WTC11 (cell line): ENCODE results near the gene CEP57L1.

Experiments
- CREM ChIP-seq: sonication (generic); formaldehyde crosslinking; IDR thresholded peaks from 2 replicates; pipeline ENCODE4 v1.8.1; 2022; ENCODE audit warnings: mild to moderate bottlenecking, missing genetic modification reagents, moderate library complexity
- FOXK1 ChIP-seq: sonication (generic); formaldehyde crosslinking; IDR thresholded peaks from 2 replicates; pipeline ENCODE4 v1.8.0; 2022; ENCODE audit warnings: mild to moderate bottlenecking, moderate library complexity, missing genetic modification reagents
- NR1H2 ChIP-seq: sonication (generic); formaldehyde crosslinking; IDR thresholded peaks from 2 replicates; pipeline ENCODE4 v1.9.0; 2021; ENCODE audit warnings: mild to moderate bottlenecking, moderate library complexity, missing genetic modification reagents
- NR3C1 ChIP-seq: sonication (generic); formaldehyde crosslinking; conservative IDR thresholded peaks from 2 replicates; pipeline ENCODE4 v1.8.1; 2023; ENCODE audit warnings: low read depth, mild to moderate bottlenecking, missing genetic modification reagents
- TCF7 ChIP-seq: sonication (generic); formaldehyde crosslinking; IDR thresholded peaks from 2 replicates; pipeline ENCODE4 v1.8.0; 2022; ENCODE audit warnings: mild to moderate bottlenecking, low read depth, missing genetic modification reagents, moderate library complexity
- TEAD4 ChIP-seq: sonication (generic); formaldehyde crosslinking; IDR thresholded peaks from 2 replicates; pipeline ENCODE4 v1.8.0; 2022; ENCODE audit warnings: mild to moderate bottlenecking, missing genetic modification reagents
- TF ChIP-seq, protein P1 (sequence below): sonication (generic); formaldehyde crosslinking; IDR thresholded peaks from 2 replicates; pipeline ENCODE4 v1.8.0; 2022; ENCODE audit warnings: mild to moderate bottlenecking, missing genetic modification reagents
- TF ChIP-seq, protein P2 (sequence below): sonication (generic); formaldehyde crosslinking; IDR thresholded peaks from 2 replicates; pipeline ENCODE4 v1.8.0; 2022; ENCODE audit warnings: mild to moderate bottlenecking, missing genetic modification reagents
- TF ChIP-seq, protein P3 (sequence below): fragments of 200-600 bp; IDR thresholded peaks from 2 replicates; pipeline ENCODE4 v1.8.0; 2022; ENCODE audit warnings: antibody characterized with exemption
- TF ChIP-seq, protein P4 (sequence below): sonication (generic); formaldehyde crosslinking; IDR thresholded peaks from 2 replicates; pipeline ENCODE4 v1.8.0; 2023; ENCODE audit warnings: missing genetic modification reagents

DNA sequence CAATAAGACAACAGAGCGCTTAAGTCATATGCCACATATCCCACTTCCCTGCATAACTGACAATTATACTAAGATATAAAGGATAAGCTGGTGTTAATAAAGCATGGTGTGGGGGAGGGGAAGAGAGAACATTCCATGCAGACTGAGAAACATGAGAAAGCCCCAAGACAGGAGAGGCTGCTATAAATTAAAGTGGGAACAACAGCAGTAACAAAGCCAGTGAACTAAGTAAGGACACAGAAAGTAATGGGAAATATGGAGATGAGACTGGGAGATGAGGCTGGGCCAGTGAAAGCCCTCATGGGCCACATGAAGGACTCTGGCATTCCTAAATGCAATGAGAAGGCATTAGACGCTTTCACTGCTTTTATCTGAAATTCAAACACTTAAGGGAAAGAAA, 42.0 kb upstream of the CEP57L1 start:
- TF ChIP-seq CREM (CRISPR knock-in tag) (no peak), TCF7 (CRISPR knock-in tag) (no peak), NR1H2 (CRISPR knock-in tag) (no peak), NR3C1 (no peak), TEAD4 (no peak), FOXK1 (CRISPR knock-in tag) (no peak)
- TF ChIP-seq, protein P1, sequence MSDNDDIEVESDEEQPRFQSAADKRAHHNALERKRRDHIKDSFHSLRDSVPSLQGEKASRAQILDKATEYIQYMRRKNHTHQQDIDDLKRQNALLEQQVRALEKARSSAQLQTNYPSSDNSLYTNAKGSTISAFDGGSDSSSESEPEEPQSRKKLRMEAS (CRISPR knock-in tag) = no peak
- TF ChIP-seq, protein P2, sequence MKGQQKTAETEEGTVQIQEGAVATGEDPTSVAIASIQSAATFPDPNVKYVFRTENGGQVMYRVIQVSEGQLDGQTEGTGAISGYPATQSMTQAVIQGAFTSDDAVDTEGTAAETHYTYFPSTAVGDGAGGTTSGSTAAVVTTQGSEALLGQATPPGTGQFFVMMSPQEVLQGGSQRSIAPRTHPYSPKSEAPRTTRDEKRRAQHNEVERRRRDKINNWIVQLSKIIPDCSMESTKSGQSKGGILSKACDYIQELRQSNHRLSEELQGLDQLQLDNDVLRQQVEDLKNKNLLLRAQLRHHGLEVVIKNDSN (CRISPR knock-in tag) = no peak
- TF ChIP-seq, protein P3, sequence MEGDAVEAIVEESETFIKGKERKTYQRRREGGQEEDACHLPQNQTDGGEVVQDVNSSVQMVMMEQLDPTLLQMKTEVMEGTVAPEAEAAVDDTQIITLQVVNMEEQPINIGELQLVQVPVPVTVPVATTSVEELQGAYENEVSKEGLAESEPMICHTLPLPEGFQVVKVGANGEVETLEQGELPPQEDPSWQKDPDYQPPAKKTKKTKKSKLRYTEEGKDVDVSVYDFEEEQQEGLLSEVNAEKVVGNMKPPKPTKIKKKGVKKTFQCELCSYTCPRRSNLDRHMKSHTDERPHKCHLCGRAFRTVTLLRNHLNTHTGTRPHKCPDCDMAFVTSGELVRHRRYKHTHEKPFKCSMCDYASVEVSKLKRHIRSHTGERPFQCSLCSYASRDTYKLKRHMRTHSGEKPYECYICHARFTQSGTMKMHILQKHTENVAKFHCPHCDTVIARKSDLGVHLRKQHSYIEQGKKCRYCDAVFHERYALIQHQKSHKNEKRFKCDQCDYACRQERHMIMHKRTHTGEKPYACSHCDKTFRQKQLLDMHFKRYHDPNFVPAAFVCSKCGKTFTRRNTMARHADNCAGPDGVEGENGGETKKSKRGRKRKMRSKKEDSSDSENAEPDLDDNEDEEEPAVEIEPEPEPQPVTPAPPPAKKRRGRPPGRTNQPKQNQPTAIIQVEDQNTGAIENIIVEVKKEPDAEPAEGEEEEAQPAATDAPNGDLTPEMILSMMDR = no peak
- TF ChIP-seq, protein P4, sequence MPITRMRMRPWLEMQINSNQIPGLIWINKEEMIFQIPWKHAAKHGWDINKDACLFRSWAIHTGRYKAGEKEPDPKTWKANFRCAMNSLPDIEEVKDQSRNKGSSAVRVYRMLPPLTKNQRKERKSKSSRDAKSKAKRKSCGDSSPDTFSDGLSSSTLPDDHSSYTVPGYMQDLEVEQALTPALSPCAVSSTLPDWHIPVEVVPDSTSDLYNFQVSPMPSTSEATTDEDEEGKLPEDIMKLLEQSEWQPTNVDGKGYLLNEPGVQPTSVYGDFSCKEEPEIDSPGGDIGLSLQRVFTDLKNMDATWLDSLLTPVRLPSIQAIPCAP = no peak
